Measurements from ENCODE around the gene CAMP. TPM values are rescaled to one million over a fixed set of nuclear protein-coding genes. Genes with fewer than 3 reads are reported as not detected.

CAMP gene
- total RNA-seq, 1 donor from 2014 or later = not detected

DNA sequence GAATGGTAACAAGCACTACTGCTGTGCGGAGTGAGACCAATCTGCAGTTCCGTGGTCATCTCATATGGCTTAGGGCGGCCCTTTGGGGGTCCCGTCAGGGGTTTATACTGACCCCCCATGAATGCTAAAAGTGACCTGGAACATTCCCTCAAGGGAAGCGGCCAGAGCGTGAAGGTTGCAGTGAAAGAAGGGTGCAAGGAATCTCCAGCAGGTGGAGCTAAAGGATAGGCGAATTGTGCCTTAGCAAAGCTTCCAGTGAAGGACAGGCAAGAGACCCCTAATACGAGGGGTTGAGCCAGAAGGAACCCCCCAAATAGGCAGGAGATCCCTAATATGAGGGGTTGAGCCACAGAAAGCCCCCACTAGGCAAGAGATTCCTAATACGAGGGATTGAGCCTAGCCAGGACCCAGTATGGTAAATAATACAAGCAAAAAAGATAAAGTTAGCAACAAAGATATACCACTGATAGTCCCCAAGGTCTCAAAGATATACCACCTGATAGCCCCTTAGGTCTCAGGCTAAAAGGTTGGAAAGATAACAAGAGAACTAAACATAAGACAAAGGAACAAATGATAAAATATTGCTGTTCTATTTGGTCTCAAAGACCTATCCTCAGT lies 50.4 kb downstream of the CAMP start:
- no peak overlapping the region for H3K4me3 ChIP-seq (ENCODE audit: low read depth, low read length)
- no peaks in the 10 kb centered on the region for H3K27me3 ChIP-seq (ENCODE audit: control insufficient read depth, insufficient read depth, low read length)
- H3K36me3 ChIP-seq (ENCODE audit: control insufficient read depth, insufficient read depth, low read length) = no peaks in the 10 kb centered on the region
- peak; percentile 31 for DNase-seq (ENCODE audit: low read depth)
- TF ChIP-seq, protein P1, sequence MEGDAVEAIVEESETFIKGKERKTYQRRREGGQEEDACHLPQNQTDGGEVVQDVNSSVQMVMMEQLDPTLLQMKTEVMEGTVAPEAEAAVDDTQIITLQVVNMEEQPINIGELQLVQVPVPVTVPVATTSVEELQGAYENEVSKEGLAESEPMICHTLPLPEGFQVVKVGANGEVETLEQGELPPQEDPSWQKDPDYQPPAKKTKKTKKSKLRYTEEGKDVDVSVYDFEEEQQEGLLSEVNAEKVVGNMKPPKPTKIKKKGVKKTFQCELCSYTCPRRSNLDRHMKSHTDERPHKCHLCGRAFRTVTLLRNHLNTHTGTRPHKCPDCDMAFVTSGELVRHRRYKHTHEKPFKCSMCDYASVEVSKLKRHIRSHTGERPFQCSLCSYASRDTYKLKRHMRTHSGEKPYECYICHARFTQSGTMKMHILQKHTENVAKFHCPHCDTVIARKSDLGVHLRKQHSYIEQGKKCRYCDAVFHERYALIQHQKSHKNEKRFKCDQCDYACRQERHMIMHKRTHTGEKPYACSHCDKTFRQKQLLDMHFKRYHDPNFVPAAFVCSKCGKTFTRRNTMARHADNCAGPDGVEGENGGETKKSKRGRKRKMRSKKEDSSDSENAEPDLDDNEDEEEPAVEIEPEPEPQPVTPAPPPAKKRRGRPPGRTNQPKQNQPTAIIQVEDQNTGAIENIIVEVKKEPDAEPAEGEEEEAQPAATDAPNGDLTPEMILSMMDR (IDR thresholded peaks at IDR 0.05; ENCODE audit: insufficient read depth, low read length, poor library complexity, severe bottlenecking) = peak; percentile 80

DNA sequence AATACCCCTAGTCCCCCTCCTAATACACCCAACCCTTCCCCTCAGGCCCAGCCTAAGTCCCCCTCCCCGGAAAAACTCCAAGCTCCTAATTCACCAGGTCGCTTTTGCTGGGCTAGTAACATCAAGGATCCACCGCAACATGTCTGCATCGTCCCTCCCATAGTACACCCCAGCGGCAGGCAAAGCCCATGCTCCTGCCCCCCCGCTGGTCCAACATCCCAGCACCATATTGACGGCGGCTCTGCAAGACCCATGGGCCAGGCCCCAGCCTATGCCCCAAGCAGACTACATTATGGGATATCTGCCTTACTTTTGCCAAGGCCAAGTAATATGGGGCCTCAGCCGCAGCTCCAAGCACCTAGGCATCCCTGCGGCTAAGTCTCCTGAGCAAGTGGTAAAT lies 51.2 kb downstream of the CAMP start:
- TF ChIP-seq, protein P1 (IDR thresholded peaks at IDR 0.05; ENCODE audit: insufficient read depth, low read length, poor library complexity, severe bottlenecking) = no peak
- DNase-seq (ENCODE audit: low read depth) = no peak
- H3K4me3 ChIP-seq (ENCODE audit: low read depth, low read length) = no peak overlapping the region
- H3K27me3 ChIP-seq (ENCODE audit: control insufficient read depth, insufficient read depth, low read length) = no peaks in the 10 kb centered on the region
- no peaks in the 10 kb centered on the region for H3K36me3 ChIP-seq (ENCODE audit: control insufficient read depth, insufficient read depth, low read length)

Other genes with a start within 250 kb of the CAMP start
- 123 and 128 TPM in 2 replicates for gene MAP4, start 207.1 kb upstream of the CAMP start, total RNA-seq
- 3.6 and 5.3 TPM in 2 replicates for gene CDC25A, start 35.1 kb upstream of the CAMP start, total RNA-seq
- gene ZNF589, start 17.6 kb downstream of the CAMP start, total RNA-seq = 5.1 TPM in 2 replicates
- gene NME6, start 77.9 kb downstream of the CAMP start, total RNA-seq = 35.1 and 45.9 TPM in 2 replicates
- not detected in 2 replicates for gene SPINK8, start 110.2 kb downstream of the CAMP start, total RNA-seq
- gene FBXW12, start 148.7 kb downstream of the CAMP start, total RNA-seq = 0.46 TPM in 1 of 2 replicates, not detected in the other
- gene PLXNB1, start 206.6 kb downstream of the CAMP start, total RNA-seq = 115 and 137 TPM in 2 replicates
- gene CCDC51, start 216.6 kb downstream of the CAMP start, total RNA-seq = 39.2 and 46.4 TPM in 2 replicates
- 374 and 462 TPM in 2 replicates for gene TMA7, start 216.8 kb downstream of the CAMP start, total RNA-seq
- gene ATRIP, start 223.2 kb downstream of the CAMP start, total RNA-seq = 5.7 and 6.8 TPM in 2 replicates

Measured in kidney epithelial cell (primary cell).